ENCODE results near the gene LGI4. TPM values are rescaled to one million over a fixed set of nuclear protein-coding genes. Genes with fewer than 3 reads are reported as not detected.

LGI4 gene
- total RNA-seq, 1 donor: 0.09 TPM

DNA sequence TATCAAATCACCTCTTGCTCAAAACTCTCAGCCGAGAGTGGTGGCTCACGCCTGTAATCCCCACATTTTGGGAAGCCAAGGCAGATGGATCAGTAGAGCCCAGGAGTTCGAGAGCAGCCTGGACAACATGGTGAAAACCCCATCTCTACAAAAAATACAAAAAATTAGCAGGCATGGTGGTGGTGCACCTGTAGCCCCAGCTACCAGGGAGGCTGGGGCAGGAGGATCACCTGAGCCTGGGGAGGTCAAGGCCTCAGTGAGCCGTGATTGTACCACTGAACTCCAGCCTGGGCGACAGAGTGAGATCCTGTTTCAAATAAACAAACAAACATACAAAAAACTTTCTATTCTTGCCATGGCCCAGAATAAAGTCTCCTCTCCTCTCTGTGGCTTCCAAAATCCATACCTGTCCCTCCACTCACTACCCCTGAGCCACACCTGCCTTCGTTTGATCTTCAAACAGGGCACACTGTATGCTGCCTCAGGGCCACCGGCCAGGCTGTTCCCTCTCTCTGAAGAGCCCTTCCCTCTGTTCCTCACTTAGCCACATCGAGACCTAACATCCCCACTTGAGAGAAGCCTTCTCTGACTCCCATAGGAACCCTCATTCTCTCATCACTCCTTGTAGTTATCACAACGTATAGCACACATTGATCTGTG lies 6.3 kb downstream of the LGI4 start:
- H3K4me3 ChIP-seq (ENCODE audit: low read depth, low read length): no peak overlapping the region
- TF ChIP-seq, protein P1, sequence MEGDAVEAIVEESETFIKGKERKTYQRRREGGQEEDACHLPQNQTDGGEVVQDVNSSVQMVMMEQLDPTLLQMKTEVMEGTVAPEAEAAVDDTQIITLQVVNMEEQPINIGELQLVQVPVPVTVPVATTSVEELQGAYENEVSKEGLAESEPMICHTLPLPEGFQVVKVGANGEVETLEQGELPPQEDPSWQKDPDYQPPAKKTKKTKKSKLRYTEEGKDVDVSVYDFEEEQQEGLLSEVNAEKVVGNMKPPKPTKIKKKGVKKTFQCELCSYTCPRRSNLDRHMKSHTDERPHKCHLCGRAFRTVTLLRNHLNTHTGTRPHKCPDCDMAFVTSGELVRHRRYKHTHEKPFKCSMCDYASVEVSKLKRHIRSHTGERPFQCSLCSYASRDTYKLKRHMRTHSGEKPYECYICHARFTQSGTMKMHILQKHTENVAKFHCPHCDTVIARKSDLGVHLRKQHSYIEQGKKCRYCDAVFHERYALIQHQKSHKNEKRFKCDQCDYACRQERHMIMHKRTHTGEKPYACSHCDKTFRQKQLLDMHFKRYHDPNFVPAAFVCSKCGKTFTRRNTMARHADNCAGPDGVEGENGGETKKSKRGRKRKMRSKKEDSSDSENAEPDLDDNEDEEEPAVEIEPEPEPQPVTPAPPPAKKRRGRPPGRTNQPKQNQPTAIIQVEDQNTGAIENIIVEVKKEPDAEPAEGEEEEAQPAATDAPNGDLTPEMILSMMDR (IDR thresholded peaks at IDR 0.05; ENCODE audit: insufficient read depth, low read length): no peak
- DNase-seq (ENCODE audit: low read depth): no peak

DNA sequence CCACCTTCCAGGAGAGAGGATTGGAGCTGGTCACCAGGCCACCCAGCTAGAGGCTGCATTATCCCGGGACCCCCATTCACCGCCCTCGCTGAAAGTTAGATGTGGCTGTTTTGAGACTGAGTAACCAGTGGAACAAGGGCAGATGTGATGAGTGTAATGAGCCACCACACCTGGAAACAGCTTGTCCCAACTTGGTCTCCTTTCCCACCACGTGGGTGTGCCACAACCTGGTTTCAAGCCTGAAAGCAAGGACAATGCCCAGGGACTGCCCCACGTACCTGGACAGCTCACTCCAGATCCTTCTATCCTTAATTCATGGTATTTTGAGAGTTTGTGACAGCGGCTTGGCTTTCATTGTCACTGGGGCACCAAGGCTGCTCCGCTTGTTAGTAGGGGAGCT lies 7.0 kb downstream of the LGI4 start:
- TF ChIP-seq, protein P1 (IDR thresholded peaks at IDR 0.05; ENCODE audit: insufficient read depth, low read length): no peak
- no peak for DNase-seq (ENCODE audit: low read depth)
- H3K4me3 ChIP-seq (ENCODE audit: low read depth, low read length): no peak overlapping the region

DNA sequence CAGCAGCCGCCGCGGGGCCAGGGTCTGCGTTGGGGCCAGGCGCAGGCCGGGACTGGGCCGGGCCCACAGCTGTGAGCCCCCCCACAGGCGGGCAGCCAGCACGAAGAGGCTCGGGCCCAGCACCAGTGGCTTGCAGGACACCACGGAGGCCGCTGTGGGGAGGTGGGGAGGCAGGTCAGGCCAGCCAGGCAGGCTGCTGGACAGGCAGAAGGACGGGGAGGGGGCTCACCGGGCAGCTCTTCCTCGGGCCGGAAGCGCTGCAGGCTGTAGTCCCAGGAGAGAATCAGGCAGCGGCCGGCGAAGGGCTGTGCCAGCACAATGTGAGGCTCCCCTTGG lies 8.3 kb downstream of the LGI4 start:
- no peak overlapping the region for H3K4me3 ChIP-seq (ENCODE audit: low read depth, low read length)
- TF ChIP-seq, protein P1 (IDR thresholded peaks at IDR 0.05; ENCODE audit: insufficient read depth, low read length): no peak
- DNase-seq (ENCODE audit: low read depth): no peak

DNA sequence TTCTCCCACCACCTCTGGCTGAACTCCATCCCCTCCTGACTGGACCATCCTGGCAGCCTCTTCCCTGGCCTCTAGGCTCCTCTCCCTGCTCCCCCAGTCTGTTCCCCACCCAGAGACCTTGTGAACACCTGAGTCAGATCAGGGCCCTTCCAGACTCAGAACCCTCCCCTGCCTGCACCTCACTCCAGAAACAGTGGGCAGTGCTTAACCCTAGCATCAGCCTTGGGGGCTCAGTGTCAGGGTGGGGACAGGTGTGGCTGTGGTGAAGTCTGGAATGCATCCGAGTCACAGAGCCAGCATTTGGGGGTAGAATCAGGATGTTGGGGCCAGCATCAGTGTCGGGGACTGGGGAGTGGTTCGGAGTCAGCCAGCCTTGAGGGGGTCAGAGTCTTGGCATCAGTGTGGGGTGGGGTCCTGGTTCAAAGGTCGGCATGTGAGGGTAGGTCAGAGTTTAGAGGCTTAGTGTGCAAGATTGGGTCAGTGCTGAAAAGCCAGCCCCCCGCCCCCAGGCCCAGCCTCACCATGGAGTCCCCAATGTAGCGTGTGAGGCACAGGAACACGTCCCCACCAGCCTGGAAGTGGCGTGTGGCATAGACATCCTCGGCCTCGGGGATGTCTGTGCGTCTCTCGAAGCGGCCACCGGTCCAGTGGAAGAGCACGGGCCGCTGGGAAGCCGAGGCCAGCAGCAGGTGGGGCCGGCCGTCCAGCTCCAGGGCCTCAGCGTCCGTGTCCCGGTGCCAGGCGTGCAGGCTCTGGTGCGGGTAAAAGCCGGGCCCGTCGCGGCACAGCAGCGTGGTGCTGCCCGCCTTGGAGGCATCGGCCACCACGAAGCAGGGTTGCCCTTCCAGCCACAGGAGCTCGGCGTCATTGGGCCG lies 8.9 kb downstream of the LGI4 start:
- H3K4me3 ChIP-seq (ENCODE audit: low read depth, low read length): no peak overlapping the region
- no peak for DNase-seq (ENCODE audit: low read depth)
- TF ChIP-seq, protein P1 (IDR thresholded peaks at IDR 0.05; ENCODE audit: insufficient read depth, low read length): no peak

DNA sequence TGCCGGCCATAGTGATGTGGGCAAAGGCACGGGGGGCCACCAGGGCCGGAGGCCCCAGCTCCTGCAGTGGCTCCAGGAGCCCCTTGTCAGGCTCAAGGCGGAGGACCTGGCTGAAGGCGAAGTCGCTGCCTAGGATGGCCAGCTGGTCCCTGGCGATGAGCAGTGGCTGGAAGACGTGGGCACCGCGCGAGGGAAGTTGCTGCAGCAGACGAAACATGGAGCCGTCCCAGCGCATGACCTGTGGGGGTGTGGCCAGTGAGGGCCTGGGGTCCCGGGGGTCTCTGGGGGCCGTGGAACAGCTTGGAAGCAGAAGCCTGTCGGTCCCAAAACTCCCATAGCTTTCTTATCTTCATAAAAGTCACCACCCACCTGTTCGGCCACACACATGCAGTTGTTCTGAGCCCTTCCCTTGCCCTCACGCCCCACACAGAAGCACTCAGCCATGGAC lies 9.6 kb downstream of the LGI4 start:
- DNase-seq (ENCODE audit: low read depth): no peak
- H3K4me3 ChIP-seq (ENCODE audit: low read depth, low read length): no peak overlapping the region
- TF ChIP-seq, protein P1 (IDR thresholded peaks at IDR 0.05; ENCODE audit: insufficient read depth, low read length): no peak

DNA sequence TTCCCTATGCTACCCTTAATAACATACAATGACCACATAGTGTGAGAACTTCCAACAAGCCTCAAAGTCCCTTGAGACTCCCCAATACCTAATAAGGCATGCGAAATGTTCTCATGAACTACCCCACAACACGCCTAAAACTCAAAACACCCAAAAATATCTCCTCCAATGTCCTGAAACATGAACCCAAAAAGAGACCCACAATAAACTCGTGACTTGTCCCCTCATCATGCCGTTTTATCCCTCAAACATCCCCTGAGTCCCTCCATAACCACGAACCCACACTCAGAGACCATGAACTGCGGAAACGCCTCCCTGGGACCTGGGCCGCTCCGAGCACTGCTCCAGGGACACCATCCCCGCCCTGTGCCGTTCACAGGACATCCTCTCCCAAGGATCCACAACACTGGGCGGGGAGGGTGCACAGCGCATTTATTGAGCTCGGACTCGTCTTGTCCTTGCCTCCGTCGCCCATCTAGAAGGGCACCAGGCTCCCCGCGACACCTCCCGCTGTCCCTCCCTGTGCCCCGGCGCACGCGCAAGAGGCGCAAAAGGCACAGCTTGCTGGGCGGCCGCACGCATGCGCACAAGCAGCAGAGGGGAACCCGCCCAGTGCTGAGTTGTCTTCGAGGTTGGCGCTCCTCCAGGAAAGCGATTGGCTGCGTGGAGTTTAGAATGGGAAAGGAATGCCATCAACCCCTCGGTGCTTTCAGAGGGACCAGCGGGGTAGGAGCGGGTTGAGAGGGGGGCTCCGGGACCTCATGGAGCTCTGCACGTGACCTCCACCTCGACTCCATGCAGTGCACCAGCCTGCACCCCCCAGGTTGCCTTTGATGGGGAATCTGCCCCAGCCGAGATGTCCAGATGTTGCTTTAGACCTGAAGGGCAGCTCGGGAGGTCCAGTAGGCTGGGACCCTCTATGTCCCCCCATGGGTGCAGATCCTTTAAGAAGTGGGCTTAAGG lies 10.5 kb downstream of the LGI4 start:
- TF ChIP-seq, protein P1 (IDR thresholded peaks at IDR 0.05; ENCODE audit: insufficient read depth, low read length): no peak
- H3K4me3 ChIP-seq (ENCODE audit: low read depth, low read length): peak overlapping the region; percentile 87
- peak; percentile 94 for DNase-seq (ENCODE audit: low read depth)
